MCF 10A (cell line): ENCODE data around the gene FAM3D. TPM values are rescaled to one million over a fixed set of nuclear protein-coding genes. Genes with fewer than 3 reads are reported as not detected.

Experiments
- BruUV-seq: library from RNA; stranded (reverse); fragments of 400-500 nt; replicated peaks from 2 replicates; lab custom pipeline; 2021; lab: Mats Ljungman, UMichigan
- CTCF ChIA-PET: fragments of 300-600 bp; sonication (Branson Sonifier 250); formaldehyde crosslinking; extraction: SDS; loops from one replicate; lab custom pipeline; 2021; ENCODE audit warnings: antibody characterized with exemption, inconsistent platforms; lab: Yijun Ruan, JAX
- POLR2A ChIA-PET: fragments of 300-600, 350-650 bp; sonication (Branson Sonifier 250); formaldehyde crosslinking; extraction: SDS; loops from one replicate; lab custom pipeline; 2020; ENCODE audit warnings: antibody characterized with exemption, inconsistent platforms; lab: Yijun Ruan, JAX
- DNase-seq: peaks from one replicate; pipeline ENCODE4 v3.0.0-alpha.2; 2018; ENCODE audit not compliant: unreplicated experiment
- H3K27ac Mint-ChIP-seq: one replicate; pipeline ENCODE4 v1.8.0; 2022; ENCODE audit warnings: mild to moderate bottlenecking, low read depth, mixed read lengths; ENCODE audit not compliant: unreplicated experiment
- H3K27me3 Mint-ChIP-seq: one replicate; pipeline ENCODE4 v1.8.0; 2022; ENCODE audit warnings: mixed read lengths; ENCODE audit not compliant: insufficient read depth, unreplicated experiment
- H3K36me3 Mint-ChIP-seq: one replicate; pipeline ENCODE4 v1.8.0; 2022; ENCODE audit warnings: mild to moderate bottlenecking, moderate library complexity, mixed read lengths; ENCODE audit not compliant: insufficient read depth, unreplicated experiment
- H3K4me1 Mint-ChIP-seq: one replicate; pipeline ENCODE4 v1.8.0; 2022; ENCODE audit warnings: mixed read lengths; ENCODE audit not compliant: insufficient read depth, unreplicated experiment
- H3K4me3 Mint-ChIP-seq: one replicate; pipeline ENCODE4 v1.8.0; 2022; ENCODE audit warnings: mild to moderate bottlenecking, moderate library complexity, mixed read lengths; ENCODE audit not compliant: unreplicated experiment
- H3K9me3 Mint-ChIP-seq: one replicate; pipeline ENCODE4 v1.8.0; 2022; ENCODE audit warnings: mixed read lengths; ENCODE audit not compliant: unreplicated experiment
- CTCF ChIP-seq: fragments of 200-600 bp; IDR thresholded peaks from one replicate; pipeline ENCODE4 v1.8.0; 2022; ENCODE audit warnings: antibody characterized with exemption, mild to moderate bottlenecking; ENCODE audit not compliant: unreplicated experiment
- intact Hi-C: fragments of 100-400 bp; cut with micrococcal nuclease; formaldehyde crosslinking; loops from 2 replicates; pipeline ENCODE4 v1.14.1; 2022
- total RNA-seq: library from RNA; stranded (reverse); gene quantifications from 2 replicates; pipeline ENCODE4 v1.2.3, GENCODE V29; 2022

The FAM3D gene
- total RNA-seq, 1 experiment from 2014 or later = not detected

- H3K36me3 Mint-ChIP-seq = no peaks in the 10 kb centered on the region
- intact Hi-C loops = no loop called here
- no peaks in the 10 kb centered on the region for H3K27me3 Mint-ChIP-seq
- POLR2A ChIA-PET = interaction anchor here (0.8 kb wide), 1 partner anchor 31 kb away, joined by 4 read pairs; no protein-coding TSS in a partner anchor
- H3K4me3 Mint-ChIP-seq = no peak overlapping the region
- H3K4me1 Mint-ChIP-seq = peaks cover 5% of the 10 kb centered on the region
- H3K9me3 Mint-ChIP-seq = no peaks in the 10 kb centered on the region
- no TSS peak for BruUV-seq
- CTCF ChIA-PET = interaction anchor here (0.6 to 14.9 kb wide), 8 partner anchors 11 to 321 kb away, joined by 3 to 358 read pairs (median 4); partner anchors contain the start of gene FAM107A
- no peak for TF ChIP-seq CTCF
- DNase-seq = no peak
- no peak overlapping the region for H3K27ac Mint-ChIP-seq
Observed at GRCh38 chr3:58627941-58628340, 38.6 kb downstream of the FAM3D start.

GRCh38 chr3:58627570-58627885 lies 39.0 kb downstream of the FAM3D start:
- H3K9me3 Mint-ChIP-seq = no peaks in the 10 kb centered on the region
- DNase-seq = no peak
- intact Hi-C loops = no loop called here
- BruUV-seq = no TSS peak
- no peaks in the 10 kb centered on the region for H3K27me3 Mint-ChIP-seq
- no peak overlapping the region for H3K27ac Mint-ChIP-seq
- H3K36me3 Mint-ChIP-seq = no peaks in the 10 kb centered on the region
- peaks cover 5% of the 10 kb centered on the region for H3K4me1 Mint-ChIP-seq
- POLR2A ChIA-PET = interaction anchor here (0.8 kb wide), 1 partner anchor 30 kb away, joined by 4 read pairs; no protein-coding TSS in a partner anchor
- no peak overlapping the region for H3K4me3 Mint-ChIP-seq
- TF ChIP-seq CTCF = no peak
- CTCF ChIA-PET = interaction anchor here (0.6 to 14.9 kb wide), 8 partner anchors 12 to 320 kb away, joined by 3 to 358 read pairs (median 4); partner anchors contain the start of gene FAM107A

- Mint-ChIP-seq H3K36me3 (no peaks in the 10 kb centered on the region), H3K9me3 (no peaks in the 10 kb centered on the region), H3K4me1 (peaks cover 5% of the 10 kb centered on the region), H3K4me3 (no peak overlapping the region), H3K27me3 (no peaks in the 10 kb centered on the region), H3K27ac (no peak overlapping the region)
- BruUV-seq = no TSS peak
- ChIA-PET POLR2A (interaction anchor here (0.8 kb wide), 1 partner anchor 30 kb away, joined by 4 read pairs; no protein-coding TSS in a partner anchor), CTCF (interaction anchor here (0.6 to 14.9 kb wide), 8 partner anchors 11 to 320 kb away, joined by 3 to 358 read pairs (median 4); partner anchors contain the start of gene FAM107A)
- DNase-seq = no peak
- intact Hi-C loops = no loop called here
- no peak for TF ChIP-seq CTCF
Observed at GRCh38 chr3:58626841-58627569, 39.6 kb downstream of the FAM3D start.

GRCh38 chr3:58625196-58625824 lies 41.3 kb downstream of the FAM3D start:
- ChIA-PET CTCF (interaction anchor here (1.5 to 14.9 kb wide), 5 partner anchors 9 to 134 kb away, joined by 4 to 358 read pairs (median 8); partner anchors contain the start of gene FAM107A), POLR2A (no interaction called here)
- intact Hi-C loops = no loop called here
- Mint-ChIP-seq H3K9me3 (no peaks in the 10 kb centered on the region), H3K27ac (no peak overlapping the region), H3K27me3 (no peaks in the 10 kb centered on the region), H3K4me1 (peaks cover 5% of the 10 kb centered on the region), H3K36me3 (no peaks in the 10 kb centered on the region), H3K4me3 (no peak overlapping the region)
- no peak for TF ChIP-seq CTCF
- DNase-seq = no peak
- no TSS peak for BruUV-seq
